GM23338 (cell line): Measurements from ENCODE around the gene PIAS4.

Source experiments
- CREB1 ChIP-seq: fragments of 250-450 bp; sonication (Bioruptor Pico); IDR thresholded peaks from 2 replicates; pipeline ENCODE4 v1.5.0; 2020; ENCODE audit warnings: low read depth, mild to moderate bottlenecking, moderate library complexity
- ETS1 ChIP-seq: IDR thresholded peaks from 2 replicates; pipeline ENCODE4 v1.6.1; 2016; ENCODE audit warnings: antibody characterized with exemption
- EZH2 ChIP-seq: fragments of 200-600 bp; sonication (generic); IDR thresholded peaks from one replicate; pipeline ENCODE4 v1.8.0; 2017; ENCODE audit warnings: antibody characterized with exemption, mild to moderate bottlenecking, low read depth; ENCODE audit not compliant: unreplicated experiment
- EZH2phosphoT487 ChIP-seq: fragments of 200-600 bp; sonication (generic); IDR thresholded peaks from one replicate; pipeline ENCODE4 v1.8.1; 2018; ENCODE audit warnings: antibody characterized with exemption; ENCODE audit not compliant: unreplicated experiment
- POLR2AphosphoS5 ChIP-seq: IDR thresholded peaks from 2 replicates; pipeline ENCODE4 v1.6.1; 2016; ENCODE audit warnings: antibody characterized with exemption, low read depth
- TF ChIP-seq, protein P1 (sequence below), 2 experiments: fragments of 200-600 bp in 1 of 2; sonication (generic) in 1 of 2; conservative IDR thresholded peaks; 2 replicates each; pipeline versions ENCODE4 v1.5.1 to v1.6.1; 2016 to 2017; ENCODE audit warnings: antibody characterized with exemption in 2 of 2, low read depth in 2 of 2, mild to moderate bottlenecking in 2 of 2, moderate library complexity in 1 of 2

DNA sequence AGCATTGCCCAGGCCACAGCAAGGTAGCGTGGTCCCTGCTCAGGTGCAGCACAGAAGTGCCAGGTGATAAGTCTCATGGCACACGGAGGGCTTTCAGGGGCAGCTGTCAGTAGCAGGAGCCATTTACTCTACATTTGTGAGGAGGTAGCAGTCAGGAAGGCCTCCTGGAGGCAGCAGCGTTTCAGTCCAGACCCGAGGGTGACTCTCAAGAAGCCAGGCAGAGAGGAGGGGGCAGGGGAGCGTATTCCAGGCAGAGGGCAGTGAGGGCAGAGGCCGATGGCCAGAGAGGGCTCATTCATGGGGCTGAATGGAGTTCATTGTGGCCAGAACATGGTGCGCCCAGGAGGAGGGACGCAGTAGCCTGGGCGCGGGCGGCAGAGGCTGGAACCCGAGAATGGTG lies 8.9 kb downstream of the PIAS4 start:
- no peak for TF ChIP-seq POLR2AphosphoS5
- TF ChIP-seq, protein P1, sequence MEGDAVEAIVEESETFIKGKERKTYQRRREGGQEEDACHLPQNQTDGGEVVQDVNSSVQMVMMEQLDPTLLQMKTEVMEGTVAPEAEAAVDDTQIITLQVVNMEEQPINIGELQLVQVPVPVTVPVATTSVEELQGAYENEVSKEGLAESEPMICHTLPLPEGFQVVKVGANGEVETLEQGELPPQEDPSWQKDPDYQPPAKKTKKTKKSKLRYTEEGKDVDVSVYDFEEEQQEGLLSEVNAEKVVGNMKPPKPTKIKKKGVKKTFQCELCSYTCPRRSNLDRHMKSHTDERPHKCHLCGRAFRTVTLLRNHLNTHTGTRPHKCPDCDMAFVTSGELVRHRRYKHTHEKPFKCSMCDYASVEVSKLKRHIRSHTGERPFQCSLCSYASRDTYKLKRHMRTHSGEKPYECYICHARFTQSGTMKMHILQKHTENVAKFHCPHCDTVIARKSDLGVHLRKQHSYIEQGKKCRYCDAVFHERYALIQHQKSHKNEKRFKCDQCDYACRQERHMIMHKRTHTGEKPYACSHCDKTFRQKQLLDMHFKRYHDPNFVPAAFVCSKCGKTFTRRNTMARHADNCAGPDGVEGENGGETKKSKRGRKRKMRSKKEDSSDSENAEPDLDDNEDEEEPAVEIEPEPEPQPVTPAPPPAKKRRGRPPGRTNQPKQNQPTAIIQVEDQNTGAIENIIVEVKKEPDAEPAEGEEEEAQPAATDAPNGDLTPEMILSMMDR (conservative IDR thresholded peaks at IDR 0.05; ENCODE audit: low read depth in 2 of 2): no peak
- TF ChIP-seq EZH2: no peak
- TF ChIP-seq EZH2phosphoT487: no peak
- TF ChIP-seq CREB1 (CRISPR knock-in tag): no peak
- no peak for TF ChIP-seq ETS1
